K562 (cell line): ENCODE data around the gene ID2. TPM values are rescaled to one million over a fixed set of nuclear protein-coding genes. Genes with fewer than 3 reads are reported as not detected.

Experiments used
- CHD2 ChIP-seq: IDR thresholded peaks from 2 replicates; pipeline ENCODE4 v1.6.1; 2011; ENCODE audit warnings: low read depth, low read length
- ESRRB ChIP-seq: fragments of 250-450 bp; sonication (Bioruptor Pico); IDR thresholded peaks from 2 replicates; pipeline ENCODE4 v1.5.0; 2020; ENCODE audit warnings: mild to moderate bottlenecking, moderate library complexity, borderline replicate concordance
- PHTF2 ChIP-seq: fragments of 250-450 bp; sonication (Bioruptor Pico); IDR thresholded peaks from 2 replicates; pipeline ENCODE4 v1.5.0; 2021; ENCODE audit warnings: mild to moderate bottlenecking
- POLR3G ChIP-seq: IDR thresholded peaks from 2 replicates; pipeline ENCODE4 v1.6.1; 2011; ENCODE audit not compliant: insufficient read length, insufficient replicate concordance; ENCODE audit errors: extremely low read depth
- THAP7 ChIP-seq: fragments of 250-450 bp; sonication (Bioruptor Pico); IDR thresholded peaks from 2 replicates; pipeline ENCODE4 v1.5.0; 2021
- ZNF197 ChIP-seq: fragments of 200-800 bp; sonication (Bioruptor generic); IDR thresholded peaks from 2 replicates; pipeline ENCODE4 v1.6.1; 2016; ENCODE audit warnings: low read depth, missing genetic modification characterization, missing compliant biosample characterization
- ZNF384 ChIP-seq: IDR thresholded peaks from 2 replicates; pipeline ENCODE4 v1.6.1; 2012; ENCODE audit warnings: low read depth, low read length, improper control_type of control experiment
- polyA plus RNA-seq, 8 experiments: library from polyadenylated mRNA; depleted of rRNA in 4 of 8; stranded (reverse) in 5 of 8; unstranded in 3 of 8; fragments of >200 nt; fragmentation: Nextera tagmentation in 2 of 8; fragmentation: Illumina TruSeq in 1 of 8; extraction: Ambion mirVana in 2 of 8; extraction: Trizol in 1 of 8; gene quantifications; 2 replicates each; pipeline versions ENCODE4 v1.2.1 to v1.2.3, GENCODE V29; 2011 to 2014; ENCODE audit warnings: inconsistent platforms in 1 of 8, missing spikeins in 1 of 8
- total RNA-seq, 7 experiments: library from RNA; depleted of rRNA in 6 of 7; stranded (reverse); fragments of >200 nt in 6 of 7; fragmentation: Illumina TruSeq in 2 of 7; extraction: Trizol in 2 of 7; gene quantifications; 2 replicates each; pipeline versions ENCODE4 v1.2.1 to v1.2.3, GENCODE V29; 2011 to 2021; ENCODE audit warnings: low replicate concordance in 1 of 7
- TF ChIP-seq, protein P1 (sequence below): sonication (generic); formaldehyde crosslinking; IDR thresholded peaks from 2 replicates; pipeline ENCODE4 v1.9.0; 2022; ENCODE audit warnings: mild to moderate bottlenecking, missing genetic modification reagents
- TF ChIP-seq, protein P2 (sequence below): fragments of 450-650 bp; IDR thresholded peaks from 2 replicates; pipeline ENCODE4 v1.6.1; 2016; ENCODE audit warnings: mild to moderate bottlenecking, moderate library complexity

Gene ID2
- total and polyA plus RNA-seq, 9 of the 15 experiments (the other 6 are each of a cell fraction or from before 2014, with no cell fraction given) = 8.0 to 35.7 (median 16.6) TPM

DNA sequence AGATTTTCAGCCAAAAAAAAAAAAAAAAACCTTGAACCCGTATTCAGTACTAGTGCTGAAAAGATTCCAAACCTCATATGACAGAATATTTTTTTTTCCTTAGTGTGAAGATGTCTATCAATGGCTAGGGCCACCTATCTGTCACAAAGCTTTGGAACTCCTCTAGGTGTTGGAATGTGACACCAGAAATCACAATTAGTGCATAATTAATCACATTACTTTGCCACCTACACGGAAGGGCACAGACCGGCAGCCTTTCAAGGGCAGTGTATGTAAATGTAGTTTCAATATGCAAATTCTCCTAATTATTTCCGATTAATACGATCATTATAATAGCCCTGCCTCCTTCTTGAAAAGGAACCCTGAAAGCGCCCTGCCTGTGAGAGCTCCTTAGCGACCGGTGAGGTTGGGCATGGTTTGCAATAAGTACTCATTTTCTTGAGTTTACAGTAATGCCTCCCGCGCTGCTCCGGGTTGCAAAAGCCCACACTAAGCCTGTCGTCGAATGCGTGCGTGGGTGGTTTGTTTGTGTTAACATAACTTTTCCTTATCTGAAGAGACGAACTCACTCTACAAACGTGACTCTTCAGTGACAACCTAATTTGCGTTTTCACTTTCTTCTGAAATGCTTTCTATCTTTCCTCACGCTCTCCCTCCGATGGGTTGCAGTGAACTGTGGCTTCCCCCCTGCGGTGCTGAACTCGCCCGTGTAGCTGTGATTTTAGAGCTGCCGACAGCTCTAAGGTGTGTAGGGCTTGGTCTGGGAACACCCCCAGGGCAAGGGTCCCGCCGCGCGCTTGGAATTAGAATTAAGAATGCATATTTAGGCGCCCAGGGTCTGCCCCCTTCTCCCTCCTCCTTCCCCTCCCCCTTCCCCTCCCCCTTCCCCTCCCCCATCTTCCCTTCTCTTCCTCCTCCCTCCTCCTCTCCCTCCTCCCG, 765 bp upstream of the ID2 start (continued):
- TF ChIP-seq ESRRB (CRISPR knock-in tag) = no peak
- TF ChIP-seq CHD2 = no peak
- TF ChIP-seq, protein P1, sequence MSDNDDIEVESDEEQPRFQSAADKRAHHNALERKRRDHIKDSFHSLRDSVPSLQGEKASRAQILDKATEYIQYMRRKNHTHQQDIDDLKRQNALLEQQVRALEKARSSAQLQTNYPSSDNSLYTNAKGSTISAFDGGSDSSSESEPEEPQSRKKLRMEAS = no peak
- TF ChIP-seq ZNF384 = peak; percentile 38
- TF ChIP-seq THAP7 (CRISPR knock-in tag) = no peak
- no peak for TF ChIP-seq POLR3G
- TF ChIP-seq, protein P2, sequence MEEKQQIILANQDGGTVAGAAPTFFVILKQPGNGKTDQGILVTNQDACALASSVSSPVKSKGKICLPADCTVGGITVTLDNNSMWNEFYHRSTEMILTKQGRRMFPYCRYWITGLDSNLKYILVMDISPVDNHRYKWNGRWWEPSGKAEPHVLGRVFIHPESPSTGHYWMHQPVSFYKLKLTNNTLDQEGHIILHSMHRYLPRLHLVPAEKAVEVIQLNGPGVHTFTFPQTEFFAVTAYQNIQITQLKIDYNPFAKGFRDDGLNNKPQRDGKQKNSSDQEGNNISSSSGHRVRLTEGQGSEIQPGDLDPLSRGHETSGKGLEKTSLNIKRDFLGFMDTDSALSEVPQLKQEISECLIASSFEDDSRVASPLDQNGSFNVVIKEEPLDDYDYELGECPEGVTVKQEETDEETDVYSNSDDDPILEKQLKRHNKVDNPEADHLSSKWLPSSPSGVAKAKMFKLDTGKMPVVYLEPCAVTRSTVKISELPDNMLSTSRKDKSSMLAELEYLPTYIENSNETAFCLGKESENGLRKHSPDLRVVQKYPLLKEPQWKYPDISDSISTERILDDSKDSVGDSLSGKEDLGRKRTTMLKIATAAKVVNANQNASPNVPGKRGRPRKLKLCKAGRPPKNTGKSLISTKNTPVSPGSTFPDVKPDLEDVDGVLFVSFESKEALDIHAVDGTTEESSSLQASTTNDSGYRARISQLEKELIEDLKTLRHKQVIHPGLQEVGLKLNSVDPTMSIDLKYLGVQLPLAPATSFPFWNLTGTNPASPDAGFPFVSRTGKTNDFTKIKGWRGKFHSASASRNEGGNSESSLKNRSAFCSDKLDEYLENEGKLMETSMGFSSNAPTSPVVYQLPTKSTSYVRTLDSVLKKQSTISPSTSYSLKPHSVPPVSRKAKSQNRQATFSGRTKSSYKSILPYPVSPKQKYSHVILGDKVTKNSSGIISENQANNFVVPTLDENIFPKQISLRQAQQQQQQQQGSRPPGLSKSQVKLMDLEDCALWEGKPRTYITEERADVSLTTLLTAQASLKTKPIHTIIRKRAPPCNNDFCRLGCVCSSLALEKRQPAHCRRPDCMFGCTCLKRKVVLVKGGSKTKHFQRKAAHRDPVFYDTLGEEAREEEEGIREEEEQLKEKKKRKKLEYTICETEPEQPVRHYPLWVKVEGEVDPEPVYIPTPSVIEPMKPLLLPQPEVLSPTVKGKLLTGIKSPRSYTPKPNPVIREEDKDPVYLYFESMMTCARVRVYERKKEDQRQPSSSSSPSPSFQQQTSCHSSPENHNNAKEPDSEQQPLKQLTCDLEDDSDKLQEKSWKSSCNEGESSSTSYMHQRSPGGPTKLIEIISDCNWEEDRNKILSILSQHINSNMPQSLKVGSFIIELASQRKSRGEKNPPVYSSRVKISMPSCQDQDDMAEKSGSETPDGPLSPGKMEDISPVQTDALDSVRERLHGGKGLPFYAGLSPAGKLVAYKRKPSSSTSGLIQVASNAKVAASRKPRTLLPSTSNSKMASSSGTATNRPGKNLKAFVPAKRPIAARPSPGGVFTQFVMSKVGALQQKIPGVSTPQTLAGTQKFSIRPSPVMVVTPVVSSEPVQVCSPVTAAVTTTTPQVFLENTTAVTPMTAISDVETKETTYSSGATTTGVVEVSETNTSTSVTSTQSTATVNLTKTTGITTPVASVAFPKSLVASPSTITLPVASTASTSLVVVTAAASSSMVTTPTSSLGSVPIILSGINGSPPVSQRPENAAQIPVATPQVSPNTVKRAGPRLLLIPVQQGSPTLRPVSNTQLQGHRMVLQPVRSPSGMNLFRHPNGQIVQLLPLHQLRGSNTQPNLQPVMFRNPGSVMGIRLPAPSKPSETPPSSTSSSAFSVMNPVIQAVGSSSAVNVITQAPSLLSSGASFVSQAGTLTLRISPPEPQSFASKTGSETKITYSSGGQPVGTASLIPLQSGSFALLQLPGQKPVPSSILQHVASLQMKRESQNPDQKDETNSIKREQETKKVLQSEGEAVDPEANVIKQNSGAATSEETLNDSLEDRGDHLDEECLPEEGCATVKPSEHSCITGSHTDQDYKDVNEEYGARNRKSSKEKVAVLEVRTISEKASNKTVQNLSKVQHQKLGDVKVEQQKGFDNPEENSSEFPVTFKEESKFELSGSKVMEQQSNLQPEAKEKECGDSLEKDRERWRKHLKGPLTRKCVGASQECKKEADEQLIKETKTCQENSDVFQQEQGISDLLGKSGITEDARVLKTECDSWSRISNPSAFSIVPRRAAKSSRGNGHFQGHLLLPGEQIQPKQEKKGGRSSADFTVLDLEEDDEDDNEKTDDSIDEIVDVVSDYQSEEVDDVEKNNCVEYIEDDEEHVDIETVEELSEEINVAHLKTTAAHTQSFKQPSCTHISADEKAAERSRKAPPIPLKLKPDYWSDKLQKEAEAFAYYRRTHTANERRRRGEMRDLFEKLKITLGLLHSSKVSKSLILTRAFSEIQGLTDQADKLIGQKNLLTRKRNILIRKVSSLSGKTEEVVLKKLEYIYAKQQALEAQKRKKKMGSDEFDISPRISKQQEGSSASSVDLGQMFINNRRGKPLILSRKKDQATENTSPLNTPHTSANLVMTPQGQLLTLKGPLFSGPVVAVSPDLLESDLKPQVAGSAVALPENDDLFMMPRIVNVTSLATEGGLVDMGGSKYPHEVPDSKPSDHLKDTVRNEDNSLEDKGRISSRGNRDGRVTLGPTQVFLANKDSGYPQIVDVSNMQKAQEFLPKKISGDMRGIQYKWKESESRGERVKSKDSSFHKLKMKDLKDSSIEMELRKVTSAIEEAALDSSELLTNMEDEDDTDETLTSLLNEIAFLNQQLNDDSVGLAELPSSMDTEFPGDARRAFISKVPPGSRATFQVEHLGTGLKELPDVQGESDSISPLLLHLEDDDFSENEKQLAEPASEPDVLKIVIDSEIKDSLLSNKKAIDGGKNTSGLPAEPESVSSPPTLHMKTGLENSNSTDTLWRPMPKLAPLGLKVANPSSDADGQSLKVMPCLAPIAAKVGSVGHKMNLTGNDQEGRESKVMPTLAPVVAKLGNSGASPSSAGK = 0 out of 2 replicates have a peak, but pooled peaks have one; percentile 34
- no peak for TF ChIP-seq ZNF197
- no peak for TF ChIP-seq PHTF2 (CRISPR knock-in tag)
